Right lung (tissue), 5 donors: ENCODE data around the gene SOX30. TPM values are rescaled to one million over a fixed set of nuclear protein-coding genes. Genes with fewer than 3 reads are reported as not detected.

Experiments
- DNase-seq, 2 donors: peaks; one replicate each; pipeline ENCODE4 v3.0.0-alpha.2; 2013
- polyA plus RNA-seq, 5 donors: library from polyadenylated mRNA; unstranded; fragments of 120-200 nt; gene quantifications; one replicate each; pipeline versions ENCODE4 v1.2.1 to v1.2.3, GENCODE V29; 2013; ENCODE audit warnings: inconsistent platforms in 1 of 5, low replicate concordance in 1 of 5; ENCODE audit not compliant: insufficient read length in 5 of 5, insufficient read depth in 1 of 5

The SOX30 gene
- polyA plus RNA-seq, 5 donors = 0.14 to 0.46 (median 0.23) TPM

DNA sequence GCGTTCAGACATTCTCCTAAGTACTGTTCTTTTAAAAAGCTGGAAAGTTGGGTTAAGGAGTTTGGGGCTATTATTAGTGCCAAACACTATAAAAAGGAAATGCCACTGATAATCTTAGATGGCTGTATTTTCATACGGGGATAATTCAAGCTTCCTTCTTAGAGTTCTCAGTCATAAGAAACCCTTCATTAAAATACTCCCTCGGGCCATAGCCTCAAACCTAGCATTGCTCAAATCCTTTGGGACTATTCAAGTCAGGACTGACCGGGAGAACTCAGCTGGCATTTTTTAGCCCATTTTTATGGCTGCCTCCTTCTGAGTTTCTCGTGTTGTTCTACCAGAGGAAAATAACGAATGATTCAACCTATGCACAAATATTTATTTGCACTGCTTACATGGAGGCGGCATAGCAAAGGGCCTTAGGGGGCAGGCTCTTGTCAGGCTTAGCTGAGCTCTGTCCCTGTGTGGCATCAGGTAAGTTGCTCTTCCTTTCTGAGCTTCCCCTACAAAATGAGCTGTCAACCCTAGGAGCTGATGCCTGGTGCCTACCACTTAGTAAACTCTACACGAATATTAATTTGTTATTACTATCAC lies 43.2 kb downstream of the SOX30 start:
- no peak for DNase-seq

DNA sequence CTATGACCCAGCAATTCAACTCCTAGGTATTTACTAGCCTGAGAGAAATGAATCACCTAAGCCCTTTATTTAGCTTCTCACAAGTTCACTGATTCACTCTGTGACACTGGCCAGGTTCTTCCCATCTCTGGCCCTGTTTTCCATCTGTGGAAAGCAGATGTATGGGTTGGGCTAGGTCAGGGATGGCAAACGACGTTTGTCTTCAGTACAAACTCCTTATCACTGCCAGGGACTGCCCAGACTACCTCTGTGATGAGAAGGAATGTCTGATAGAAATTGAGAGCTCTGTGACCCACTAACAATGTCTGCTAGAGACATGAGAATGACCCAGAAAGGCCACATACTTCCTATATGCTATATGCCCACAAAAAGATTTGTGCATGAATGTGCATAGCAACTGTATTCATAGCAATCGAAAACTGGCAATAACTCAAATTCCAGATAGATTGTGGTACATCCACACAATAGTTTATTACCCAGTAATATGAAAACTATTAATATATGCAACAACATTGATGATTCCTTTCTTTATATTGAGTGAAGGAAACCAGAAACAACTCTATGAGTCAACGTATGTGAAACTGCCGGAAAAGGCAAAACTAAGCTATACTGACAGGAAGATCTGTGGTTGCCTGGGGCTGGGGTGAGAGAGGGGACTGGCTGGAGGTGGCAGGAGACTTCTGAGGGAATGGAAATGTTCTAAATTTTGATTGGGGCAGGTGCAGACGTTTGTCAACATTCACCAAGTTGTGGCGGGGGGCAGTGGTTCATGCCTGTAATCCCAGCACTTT lies 44.7 kb downstream of the SOX30 start:
- no peak for DNase-seq

DNA sequence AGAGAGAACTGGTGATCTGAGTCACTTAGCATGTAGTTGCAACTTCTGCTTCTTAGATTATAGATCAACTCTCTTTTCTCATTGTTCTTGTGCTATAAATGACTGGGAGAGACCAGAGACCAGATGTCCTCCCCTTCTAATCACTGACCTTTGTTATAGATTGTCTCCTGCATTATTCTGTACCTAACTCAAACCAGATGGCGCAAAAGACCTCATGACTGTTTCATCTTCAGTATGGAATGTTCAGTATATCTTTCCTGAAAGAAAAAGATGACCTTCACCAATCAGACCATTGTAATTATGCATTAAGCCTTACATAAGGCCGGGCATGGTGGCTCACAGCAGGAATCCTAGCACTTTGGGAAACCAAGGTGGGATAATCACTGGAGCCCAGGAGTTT lies 46.2 kb downstream of the SOX30 start:
- no peak for DNase-seq

- no peak for DNase-seq
Observed at GRCh38 chr5:157603333-157604190, 48.7 kb downstream of the SOX30 start.

- no peak for DNase-seq
Observed at GRCh38 chr5:157602505-157602904, 49.7 kb downstream of the SOX30 start.

DNA sequence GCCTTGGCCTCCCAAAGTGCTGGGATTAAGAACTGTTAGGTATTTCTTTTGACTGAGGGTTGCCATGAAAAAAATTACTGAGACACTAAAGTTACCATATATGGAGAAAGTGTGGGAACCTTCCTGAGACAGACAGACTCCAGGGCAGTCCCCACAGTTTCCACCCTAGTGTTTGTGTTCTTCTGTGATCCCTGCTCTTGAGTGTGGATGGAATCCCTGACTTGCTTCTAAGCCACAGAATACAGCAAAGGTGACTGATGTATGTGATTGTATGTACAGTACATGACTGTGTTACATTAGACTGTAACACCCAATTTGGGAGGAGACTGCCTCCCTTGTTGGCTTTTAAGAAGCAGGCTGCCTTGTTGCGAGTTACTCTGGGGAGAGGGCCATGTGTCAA lies 52.0 kb downstream of the SOX30 start:
- DNase-seq = no peak

DNA sequence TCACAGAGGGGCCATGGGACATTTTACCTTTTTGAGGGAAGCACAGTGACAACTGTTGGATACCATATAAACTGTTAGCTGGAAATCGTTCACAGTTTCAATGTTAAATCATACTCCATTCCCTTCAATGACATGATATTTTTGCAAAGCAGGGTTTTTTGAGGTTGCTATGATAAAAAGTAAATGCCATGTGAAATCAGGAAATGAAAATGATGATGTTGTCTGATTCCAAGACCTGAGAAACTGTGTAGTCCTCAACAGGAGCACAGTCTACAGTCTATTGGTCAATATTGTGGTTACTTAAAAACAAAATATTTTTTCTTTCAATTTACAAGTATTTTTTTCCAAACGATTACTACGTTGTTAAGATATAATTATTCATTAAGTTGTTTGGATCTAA lies 52.7 kb downstream of the SOX30 start:
- DNase-seq = no peak

DNA sequence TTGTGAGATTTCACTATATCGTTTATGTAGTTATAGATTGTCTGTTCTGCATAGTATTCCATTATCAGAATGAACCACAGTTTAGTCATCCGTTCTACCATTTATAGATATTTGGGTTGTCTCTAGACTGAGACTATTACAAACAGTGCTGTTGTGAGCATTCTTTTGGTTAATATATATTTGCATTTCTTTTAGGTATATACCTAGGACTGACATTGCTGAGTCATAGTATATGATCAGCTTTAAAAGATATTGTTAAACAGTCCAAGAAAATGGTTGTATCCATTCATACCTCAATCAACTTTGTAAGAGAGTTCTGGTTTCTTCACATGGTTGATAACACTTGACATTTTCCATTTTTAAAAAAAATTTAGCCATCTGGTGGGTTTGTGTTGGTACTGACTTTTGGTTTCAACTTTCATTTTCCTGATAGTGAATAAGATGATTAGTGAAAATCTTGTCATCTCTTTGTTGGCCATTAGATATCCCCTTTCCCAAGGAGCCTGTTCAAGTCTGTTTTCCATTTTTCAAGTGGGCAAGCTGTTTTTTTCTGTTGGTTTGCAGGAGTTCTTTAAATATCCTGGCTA lies 53.8 kb downstream of the SOX30 start:
- no peak for DNase-seq

- DNase-seq = no peak
Observed at GRCh38 chr5:157597277-157597676, 55.0 kb downstream of the SOX30 start.

GRCh38 chr5:157596487-157596886 lies 55.8 kb downstream of the SOX30 start:
- DNase-seq = no peak

GRCh38 chr5:157594675-157595459 lies 57.4 kb downstream of the SOX30 start:
- no peak for DNase-seq

DNA sequence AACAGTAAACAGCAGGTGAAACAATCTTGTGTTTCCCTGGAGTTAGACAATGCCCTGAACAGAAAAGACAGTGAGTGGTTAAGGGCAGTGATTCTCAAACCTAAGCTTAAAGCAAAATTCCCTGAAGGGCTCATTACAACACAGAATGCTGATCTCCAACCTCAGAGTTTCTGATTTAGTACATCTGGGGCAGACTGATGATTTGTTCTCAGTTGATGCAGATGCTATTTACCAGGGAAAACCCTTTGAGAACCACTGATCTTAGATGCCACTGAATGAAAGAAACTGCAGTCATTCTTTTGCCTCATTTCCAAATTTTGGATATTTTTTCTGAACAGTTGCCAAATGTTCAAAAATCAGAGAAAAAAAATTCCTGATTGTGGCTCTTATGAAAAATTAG lies 58.0 kb downstream of the SOX30 start:
- DNase-seq = no peak

DNA sequence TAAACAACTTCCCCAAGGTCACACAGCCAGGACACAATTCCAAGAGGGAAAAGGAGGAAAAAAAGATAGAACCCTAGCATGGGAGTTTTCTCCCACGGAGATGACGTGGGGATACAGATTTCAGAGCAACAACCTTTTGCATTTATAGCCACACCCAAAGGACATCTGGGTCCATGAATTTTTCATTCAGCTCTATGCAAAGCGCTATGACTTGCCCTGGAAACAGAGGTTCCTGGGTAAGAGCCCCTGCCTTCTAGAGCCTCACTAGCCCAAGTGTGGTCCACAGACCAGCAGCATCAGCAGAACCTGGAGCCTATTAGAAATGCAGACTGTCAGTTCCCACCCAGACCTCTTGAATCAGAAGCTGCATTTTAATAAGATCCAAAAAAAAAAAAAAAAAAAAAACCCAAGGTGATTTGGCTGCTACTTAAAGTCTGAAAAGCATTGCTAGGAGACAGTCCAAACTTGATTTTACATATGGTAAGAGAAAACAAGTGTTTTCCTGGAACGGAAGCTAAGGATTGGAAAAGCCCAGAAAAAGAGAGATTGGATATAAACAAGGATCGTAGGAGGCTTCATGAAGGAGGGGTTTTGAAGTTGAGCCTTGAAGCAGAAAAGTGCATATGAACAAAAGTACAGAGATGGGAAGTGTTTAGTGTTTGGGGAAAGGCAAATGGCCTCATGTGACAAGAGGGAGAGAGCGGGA lies 59.0 kb downstream of the SOX30 start:
- no peak for DNase-seq

DNA sequence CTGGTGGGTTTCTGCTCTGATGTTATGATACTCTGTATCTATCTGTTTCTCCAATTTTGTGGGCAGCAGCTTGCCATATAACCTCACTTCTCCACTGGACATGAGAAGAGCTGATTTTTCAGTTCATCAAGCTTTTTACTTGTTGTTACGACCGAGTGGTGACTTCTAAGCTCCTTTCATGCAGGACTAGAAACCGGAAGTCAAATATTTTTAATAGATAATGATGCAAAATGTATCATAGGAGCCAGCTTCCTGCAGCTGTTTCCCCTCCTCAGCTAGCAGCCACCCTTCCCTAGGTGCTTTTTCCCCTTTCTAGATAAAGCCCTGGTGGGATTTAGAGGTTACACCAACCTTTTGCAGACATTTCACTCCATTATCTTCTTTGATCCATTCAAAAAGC lies 59.6 kb downstream of the SOX30 start:
- DNase-seq = no peak

DNA sequence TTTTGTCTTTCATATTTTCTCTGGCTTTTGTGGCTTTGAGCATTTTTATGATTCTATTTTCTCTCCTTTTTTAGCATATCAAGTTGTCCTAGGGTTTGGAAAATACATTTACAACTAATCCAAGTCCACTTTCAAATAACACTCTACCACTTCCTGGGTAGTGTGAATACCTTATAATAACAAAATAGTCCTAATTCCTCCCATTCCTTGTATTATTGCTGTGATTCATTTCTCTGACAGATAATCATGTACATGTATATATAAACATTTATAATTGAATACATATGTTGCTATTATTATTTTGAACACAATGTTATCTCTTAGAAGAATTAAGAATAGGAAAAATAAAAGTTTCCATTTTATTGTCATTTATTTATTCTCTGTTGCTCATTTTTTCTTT lies 61.8 kb downstream of the SOX30 start:
- no peak for DNase-seq

GRCh38 chr5:157584628-157585027 lies 67.6 kb downstream of the SOX30 start:
- DNase-seq = no peak

DNA sequence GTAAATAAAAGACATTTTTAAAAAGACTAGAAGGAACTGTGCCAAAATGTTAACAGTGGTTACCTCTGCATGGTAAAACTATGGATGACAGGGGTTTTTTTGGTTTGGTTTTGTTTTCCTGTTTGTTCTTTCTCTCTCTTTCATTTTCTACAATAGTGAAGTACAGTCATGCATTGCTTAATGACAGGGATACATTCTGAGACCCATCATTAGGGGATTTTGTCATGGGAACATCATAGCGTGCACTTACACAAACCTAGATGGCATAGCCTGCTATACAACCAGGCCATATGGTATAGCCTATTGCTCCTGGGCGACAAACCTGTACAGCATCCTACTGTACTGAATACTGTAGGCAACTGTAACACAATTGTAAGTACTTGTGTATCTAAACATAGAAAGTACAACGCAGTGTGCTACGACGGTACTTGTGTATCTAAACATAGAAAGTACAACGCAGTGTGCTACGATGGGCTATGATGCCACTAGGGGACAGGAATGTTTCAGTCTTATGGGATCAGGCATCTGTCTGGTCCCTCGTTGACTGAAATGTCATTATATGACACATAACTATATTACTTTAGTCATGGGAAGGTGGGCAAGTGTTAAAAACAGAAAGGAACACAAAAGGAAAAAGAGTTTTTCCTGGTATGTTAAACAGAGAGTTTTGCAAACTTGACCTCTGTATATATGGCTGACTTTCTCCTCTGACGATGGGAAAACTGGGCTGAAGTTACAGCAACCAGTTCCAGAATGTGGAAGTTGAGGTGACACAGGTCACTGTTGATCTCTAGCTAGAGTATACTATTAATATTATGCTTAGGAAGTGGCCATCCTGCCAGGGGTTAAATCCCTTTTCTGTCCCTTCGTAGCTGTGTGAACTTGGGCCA lies 69.3 kb downstream of the SOX30 start:
- DNase-seq = no peak

DNA sequence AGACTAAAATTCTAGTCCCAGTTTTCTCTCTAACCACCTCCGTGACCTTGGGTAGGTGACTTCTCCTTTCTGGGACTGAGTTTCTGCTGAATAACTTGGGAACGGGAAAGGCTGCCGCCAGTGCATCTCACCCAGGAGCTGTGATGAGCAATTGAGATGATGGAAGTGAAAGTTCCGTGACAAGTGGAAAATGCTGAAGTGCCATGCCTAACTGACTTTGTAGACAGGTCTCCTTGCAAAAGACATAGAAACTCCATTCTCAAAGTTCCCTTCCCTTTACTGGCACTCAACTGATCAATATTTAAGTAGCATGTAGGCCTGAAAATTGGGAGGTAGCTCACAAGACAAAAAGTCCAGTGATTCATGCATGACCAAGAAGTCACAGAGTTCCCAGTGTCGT lies 70.3 kb downstream of the SOX30 start:
- DNase-seq = no peak

DNA sequence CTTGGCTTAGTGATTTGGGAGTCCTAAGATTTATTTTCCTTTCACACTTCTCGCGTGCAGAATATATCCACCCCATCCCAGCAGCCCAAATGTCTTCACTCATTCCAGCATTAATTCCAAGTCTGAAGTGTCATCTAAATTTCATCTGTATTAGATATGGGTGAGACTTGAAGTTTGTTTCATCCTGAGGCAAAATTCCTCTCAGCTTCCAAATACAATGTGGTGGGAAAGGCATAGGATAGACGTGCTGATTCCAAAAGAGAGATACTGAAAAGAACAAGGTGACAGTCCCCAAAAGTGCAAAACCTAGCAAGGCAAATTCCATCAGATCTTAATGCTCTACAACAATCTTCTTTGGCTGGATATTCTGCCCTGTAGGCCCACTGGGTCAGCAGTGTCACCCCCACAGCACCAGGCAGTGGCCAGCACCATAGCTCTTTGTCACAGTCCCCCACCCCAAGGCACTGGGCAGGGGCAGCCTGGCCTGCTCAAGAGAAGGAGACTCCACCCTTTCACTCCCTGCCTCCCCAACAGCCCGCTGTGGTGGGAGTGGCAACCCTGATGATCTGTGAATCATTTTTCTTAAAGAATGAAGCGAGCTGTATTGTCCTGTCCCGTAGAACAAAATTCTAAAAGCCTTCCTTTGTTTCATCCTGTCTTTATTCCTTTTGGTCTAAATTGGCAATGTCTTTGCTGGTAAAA lies 74.0 kb downstream of the SOX30 start:
- DNase-seq = no peak
